ENCODE data around the gene UBE4B.

UBE4B gene

DNA sequence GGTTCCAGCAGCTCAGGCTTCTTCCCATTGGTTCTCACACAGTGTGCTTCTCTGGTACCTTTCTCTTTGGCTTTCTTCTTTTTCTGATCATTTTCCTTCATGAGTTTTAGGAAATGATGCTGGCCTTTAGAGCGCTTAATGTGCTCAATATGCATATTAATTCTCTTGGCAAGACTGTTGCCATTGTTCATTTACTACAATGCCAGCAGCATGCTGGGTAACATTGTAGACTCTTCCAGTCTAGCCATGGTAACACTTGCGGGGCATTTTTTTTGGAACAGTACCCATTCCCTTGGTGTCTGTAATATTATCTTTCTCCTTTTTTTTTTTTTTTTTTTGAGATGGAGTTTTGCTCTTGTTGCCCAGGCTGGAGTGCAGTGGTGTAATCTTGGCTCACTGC is 21.7 kb downstream of the UBE4B start:
- Histone ChIP-seq H3K27ac (ENCODE audit: low read length) (no peak overlapping the region), H3K4me1 (ENCODE audit: low read length) (no peaks in the 10 kb centered on the region), H3K79me2 (ENCODE audit: low read length) (no peaks in the 10 kb centered on the region)

DNA sequence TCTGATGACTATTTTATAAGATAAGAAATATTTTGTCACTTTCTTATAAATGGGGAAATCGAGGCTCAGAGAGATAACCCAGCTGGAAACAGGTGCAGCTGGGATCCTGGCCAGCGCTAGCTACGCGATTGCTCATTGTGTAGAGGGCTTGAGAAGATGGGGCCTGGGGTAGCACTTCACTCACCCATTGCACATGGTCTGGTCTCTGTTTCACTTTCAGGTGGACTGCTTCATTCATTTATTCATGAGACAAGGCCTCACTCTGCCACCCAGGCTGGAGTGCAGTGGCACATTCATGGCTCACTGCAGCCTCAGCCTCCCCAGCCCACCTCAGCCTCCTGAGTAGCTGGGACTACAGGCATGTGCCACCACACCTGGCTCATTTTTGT is 23.8 kb downstream of the UBE4B start:
- no peaks in the 10 kb centered on the region for H3K27me3 ChIP-seq (ENCODE audit: low read depth, low read length)
- TF ChIP-seq EZH2phosphoT487 (IDR thresholded peaks at IDR 0.05; ENCODE audit: low read depth): no peak
- TF ChIP-seq, protein P1, sequence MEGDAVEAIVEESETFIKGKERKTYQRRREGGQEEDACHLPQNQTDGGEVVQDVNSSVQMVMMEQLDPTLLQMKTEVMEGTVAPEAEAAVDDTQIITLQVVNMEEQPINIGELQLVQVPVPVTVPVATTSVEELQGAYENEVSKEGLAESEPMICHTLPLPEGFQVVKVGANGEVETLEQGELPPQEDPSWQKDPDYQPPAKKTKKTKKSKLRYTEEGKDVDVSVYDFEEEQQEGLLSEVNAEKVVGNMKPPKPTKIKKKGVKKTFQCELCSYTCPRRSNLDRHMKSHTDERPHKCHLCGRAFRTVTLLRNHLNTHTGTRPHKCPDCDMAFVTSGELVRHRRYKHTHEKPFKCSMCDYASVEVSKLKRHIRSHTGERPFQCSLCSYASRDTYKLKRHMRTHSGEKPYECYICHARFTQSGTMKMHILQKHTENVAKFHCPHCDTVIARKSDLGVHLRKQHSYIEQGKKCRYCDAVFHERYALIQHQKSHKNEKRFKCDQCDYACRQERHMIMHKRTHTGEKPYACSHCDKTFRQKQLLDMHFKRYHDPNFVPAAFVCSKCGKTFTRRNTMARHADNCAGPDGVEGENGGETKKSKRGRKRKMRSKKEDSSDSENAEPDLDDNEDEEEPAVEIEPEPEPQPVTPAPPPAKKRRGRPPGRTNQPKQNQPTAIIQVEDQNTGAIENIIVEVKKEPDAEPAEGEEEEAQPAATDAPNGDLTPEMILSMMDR (IDR thresholded peaks at IDR 0.05; ENCODE audit: low read depth, low read length): no peak
- H3K27ac ChIP-seq (ENCODE audit: low read length): no peak overlapping the region
- no peak overlapping the region for H3K9ac ChIP-seq (ENCODE audit: low read length)
- H3K9me3 ChIP-seq (ENCODE audit: insufficient read depth, low read length): no peaks in the 10 kb centered on the region
- H3K4me1 ChIP-seq (ENCODE audit: low read length): no peaks in the 10 kb centered on the region
- no peak overlapping the region for H2AFZ ChIP-seq (ENCODE audit: low read depth, low read length)
- H3K4me2 ChIP-seq (ENCODE audit: low read length): no peak overlapping the region
- no peaks in the 10 kb centered on the region for H4K20me1 ChIP-seq (ENCODE audit: insufficient read depth, low read length)
- H3K4me3 ChIP-seq (ENCODE audit: low read length): no peak overlapping the region
- H3K79me2 ChIP-seq (ENCODE audit: low read length): no peaks in the 10 kb centered on the region
- no peaks in the 10 kb centered on the region for H3K36me3 ChIP-seq (replicated peaks; ENCODE audit: low read depth, low read length)

More for the DNA sequence above, 21.7 kb downstream of the UBE4B start:
- Histone ChIP-seq H3K9me3 (ENCODE audit: insufficient read depth, low read length) (no peaks in the 10 kb centered on the region), H3K4me2 (ENCODE audit: low read length) (no peak overlapping the region), H3K36me3 (replicated peaks; ENCODE audit: low read depth, low read length) (no peaks in the 10 kb centered on the region), H4K20me1 (ENCODE audit: insufficient read depth, low read length) (no peaks in the 10 kb centered on the region), H2AFZ (ENCODE audit: low read depth, low read length) (no peak overlapping the region), H3K4me3 (ENCODE audit: low read length) (no peak overlapping the region), H3K27me3 (ENCODE audit: low read depth, low read length) (no peaks in the 10 kb centered on the region), H3K9ac (ENCODE audit: low read length) (no peak overlapping the region)
- TF ChIP-seq, protein P1 (IDR thresholded peaks at IDR 0.05; ENCODE audit: low read depth, low read length): no peak

GRCh38 chr1:10057343-10057742 is 24.6 kb downstream of the UBE4B start:
- H3K4me3 ChIP-seq (ENCODE audit: low read length): no peak overlapping the region
- H3K27ac ChIP-seq (ENCODE audit: low read length): no peak overlapping the region
- TF ChIP-seq, protein P1 (IDR thresholded peaks at IDR 0.05; ENCODE audit: low read depth, low read length): no peak
- no peak for TF ChIP-seq EZH2phosphoT487 (IDR thresholded peaks at IDR 0.05; ENCODE audit: low read depth)
- H3K4me1 ChIP-seq (ENCODE audit: low read length): no peaks in the 10 kb centered on the region
- H3K9me3 ChIP-seq (ENCODE audit: insufficient read depth, low read length): no peaks in the 10 kb centered on the region
- no peaks in the 10 kb centered on the region for H3K27me3 ChIP-seq (ENCODE audit: low read depth, low read length)
- no peaks in the 10 kb centered on the region for H4K20me1 ChIP-seq (ENCODE audit: insufficient read depth, low read length)
- no peak overlapping the region for H2AFZ ChIP-seq (ENCODE audit: low read depth, low read length)
- H3K36me3 ChIP-seq (replicated peaks; ENCODE audit: low read depth, low read length): no peaks in the 10 kb centered on the region
- H3K79me2 ChIP-seq (ENCODE audit: low read length): no peaks in the 10 kb centered on the region
- no peak overlapping the region for H3K9ac ChIP-seq (ENCODE audit: low read length)
- H3K4me2 ChIP-seq (ENCODE audit: low read length): no peak overlapping the region

GRCh38 chr1:10057796-10058195 is 25.0 kb downstream of the UBE4B start:
- H3K79me2 ChIP-seq (ENCODE audit: low read length): no peaks in the 10 kb centered on the region
- TF ChIP-seq, protein P1 (IDR thresholded peaks at IDR 0.05; ENCODE audit: low read depth, low read length): no peak
- no peak for TF ChIP-seq EZH2phosphoT487 (IDR thresholded peaks at IDR 0.05; ENCODE audit: low read depth)
- H3K27me3 ChIP-seq (ENCODE audit: low read depth, low read length): no peaks in the 10 kb centered on the region
- no peaks in the 10 kb centered on the region for H3K9me3 ChIP-seq (ENCODE audit: insufficient read depth, low read length)
- H3K9ac ChIP-seq (ENCODE audit: low read length): no peak overlapping the region
- H3K4me2 ChIP-seq (ENCODE audit: low read length): no peak overlapping the region
- no peaks in the 10 kb centered on the region for H4K20me1 ChIP-seq (ENCODE audit: insufficient read depth, low read length)
- H3K36me3 ChIP-seq (replicated peaks; ENCODE audit: low read depth, low read length): no peaks in the 10 kb centered on the region
- no peak overlapping the region for H2AFZ ChIP-seq (ENCODE audit: low read depth, low read length)
- no peaks in the 10 kb centered on the region for H3K4me1 ChIP-seq (ENCODE audit: low read length)
- H3K27ac ChIP-seq (ENCODE audit: low read length): no peak overlapping the region
- no peak overlapping the region for H3K4me3 ChIP-seq (ENCODE audit: low read length)

Data from OCI-LY3 (cell line).